KBM-7 (cell line): ENCODE results near the gene MICU1.
"Not testable (repeated sequence)": the region's sequence is repeated elsewhere in the genome, so short reads cannot be mapped to it uniquely, and the experiment has no call there.

Source experiments
- DNase-seq: peaks from one replicate; pipeline ENCODE4 v3.0.0-alpha.2; 2015
- in situ Hi-C: fragments of 300-500 bp; cut with MboI; formaldehyde crosslinking; loops from 2 replicates; pipeline ENCODE4 v1.14.3; 2020; ENCODE audit warnings: low sequenced_read_pairs, low pct_unique_long_range_greater_than_20kb, mixed read lengths

Gene MICU1

DNA sequence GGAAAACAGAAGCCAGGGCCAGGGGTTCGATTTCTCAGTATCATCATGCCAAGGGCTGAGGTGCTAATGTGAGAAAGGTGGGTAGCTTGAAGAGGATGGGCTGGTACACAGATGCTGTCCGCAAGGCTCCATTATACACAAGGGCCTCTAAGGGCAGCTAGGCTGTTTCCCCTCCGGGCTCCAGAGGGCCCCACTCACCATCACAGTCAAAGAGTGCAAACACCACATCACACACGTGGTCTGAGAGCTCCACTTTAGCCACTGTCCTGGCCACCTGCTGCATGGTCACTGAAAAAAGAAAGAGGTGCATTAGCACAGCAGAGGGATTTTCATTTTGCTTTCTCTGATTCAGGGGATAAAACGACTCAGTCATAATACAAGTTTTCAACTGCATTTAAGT lies 250.3 kb downstream of the MICU1 start:
- DNase-seq = no peak
- in situ Hi-C loops = no loop called here

DNA sequence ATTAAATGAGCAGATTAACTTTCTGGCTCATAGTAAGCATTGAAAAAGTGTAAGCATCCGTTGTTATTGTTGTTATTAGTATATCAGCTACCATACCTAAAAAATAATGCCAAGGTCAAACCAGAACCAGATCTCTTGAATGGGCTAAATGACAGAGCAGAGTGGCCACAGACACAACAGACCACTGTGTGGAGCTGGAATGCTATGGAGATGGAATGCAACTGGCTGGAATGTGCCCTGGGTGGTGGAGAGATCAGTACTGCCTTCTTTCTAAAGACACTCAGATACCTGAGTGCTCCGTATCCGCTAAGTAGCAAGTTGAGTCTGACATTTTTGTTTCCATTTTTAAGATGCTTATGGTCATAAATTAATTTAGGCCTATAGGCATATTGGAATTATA lies 250.7 kb downstream of the MICU1 start:
- in situ Hi-C loops = no loop called here
- no peak for DNase-seq

DNA sequence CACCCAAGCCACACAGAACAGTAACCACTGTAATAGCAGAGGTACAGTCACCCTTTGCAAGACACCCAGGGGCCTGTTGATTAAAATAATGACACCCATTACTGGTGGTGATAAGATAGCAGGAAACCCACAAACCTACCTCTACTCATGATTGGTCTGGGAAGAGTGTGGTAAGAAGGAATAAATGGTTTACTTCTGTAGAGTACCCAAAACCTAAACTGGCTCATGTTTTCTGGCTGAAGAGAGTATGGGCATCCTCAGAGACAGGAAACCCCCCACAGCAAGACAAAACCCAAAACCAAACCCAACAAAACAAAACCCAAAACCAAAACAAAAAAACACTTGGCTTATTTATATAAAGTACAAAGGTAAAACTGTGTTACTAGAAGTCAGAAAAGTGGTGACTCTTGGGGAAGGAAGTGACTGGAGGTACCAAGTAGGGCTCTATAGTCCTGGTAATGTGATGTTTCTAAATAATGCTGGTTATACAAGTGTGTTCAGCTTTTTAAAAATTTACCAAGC lies 255.6 kb downstream of the MICU1 start:
- in situ Hi-C loops = loop anchor here (25.0 kb wide), 1 partner anchor 492 kb away; no protein-coding TSS in a partner anchor
- DNase-seq = no peak

DNA sequence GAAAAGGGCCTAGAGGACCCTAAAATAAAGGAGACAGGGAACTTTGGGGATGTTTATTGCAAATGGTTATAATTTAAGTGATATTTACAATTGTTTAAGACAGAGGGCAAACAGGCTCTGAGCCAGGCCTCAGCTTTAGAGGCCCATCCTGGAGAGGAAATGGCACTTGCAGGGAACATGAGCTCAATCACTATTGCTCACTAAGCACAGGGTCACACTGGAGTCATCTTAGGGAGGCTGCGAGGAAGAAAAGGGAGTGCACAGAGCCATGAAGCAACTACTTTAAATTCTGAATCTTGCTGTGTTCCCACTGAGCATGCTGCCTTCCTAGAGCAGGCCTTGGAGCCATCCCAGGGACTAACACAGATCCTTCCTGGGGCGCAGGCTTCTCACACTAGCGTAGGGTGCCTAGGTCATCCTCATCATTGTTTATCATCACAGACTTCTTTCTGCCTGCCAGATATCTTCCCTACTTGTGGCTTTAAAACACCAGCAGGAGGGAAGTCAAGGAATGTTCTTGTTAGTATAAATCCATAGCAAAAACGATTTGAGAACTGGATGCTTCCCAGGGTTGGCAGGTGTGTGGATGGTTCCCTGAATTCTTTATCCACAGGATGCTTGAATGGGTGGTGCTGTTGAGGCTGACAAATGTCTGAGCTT lies 258.4 kb downstream of the MICU1 start:
- in situ Hi-C loops = loop anchor here (25.0 kb wide), 1 partner anchor 495 kb away; no protein-coding TSS in a partner anchor
- no peak for DNase-seq

DNA sequence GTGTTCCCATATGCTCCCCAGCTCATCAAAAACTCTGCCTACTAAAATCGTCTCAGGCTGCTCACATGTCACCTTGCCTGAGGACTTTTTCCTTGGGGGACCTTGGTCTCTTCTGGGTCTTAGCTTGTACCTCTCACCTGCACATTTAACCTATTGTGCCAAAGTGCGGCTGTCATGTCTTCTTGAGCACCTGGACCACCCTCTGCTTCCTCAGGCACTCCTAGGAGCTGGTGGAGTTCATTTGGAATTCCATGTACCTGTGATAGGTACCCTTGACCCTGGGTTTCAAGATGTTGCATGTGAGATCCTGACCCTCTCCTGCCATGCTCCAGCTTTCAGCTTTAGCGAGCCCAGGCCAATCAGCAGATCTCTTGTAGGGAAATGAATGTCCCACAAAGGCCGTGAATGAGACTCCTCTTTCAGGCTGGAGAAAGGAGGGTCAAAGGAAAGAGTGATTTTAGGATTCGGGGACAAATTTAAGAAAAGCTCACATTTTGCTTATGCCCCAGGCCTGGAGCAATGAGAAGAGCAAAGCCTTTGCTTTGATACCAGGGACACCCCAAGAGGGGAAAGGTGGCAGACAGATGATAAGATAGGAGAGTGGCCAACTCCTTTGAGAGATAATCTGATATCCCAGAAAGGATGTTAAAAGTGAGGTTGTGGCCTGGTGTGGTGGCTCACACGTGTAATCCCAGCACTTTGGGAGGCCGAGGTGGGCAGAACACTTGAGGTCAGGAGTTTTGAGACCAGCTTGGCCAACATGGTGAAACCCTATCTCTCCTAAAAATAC lies 260.6 kb downstream of the MICU1 start:
- no peak for DNase-seq
- in situ Hi-C loops = loop anchor here (25.0 kb wide), 1 partner anchor 497 kb away; no protein-coding TSS in a partner anchor

DNA sequence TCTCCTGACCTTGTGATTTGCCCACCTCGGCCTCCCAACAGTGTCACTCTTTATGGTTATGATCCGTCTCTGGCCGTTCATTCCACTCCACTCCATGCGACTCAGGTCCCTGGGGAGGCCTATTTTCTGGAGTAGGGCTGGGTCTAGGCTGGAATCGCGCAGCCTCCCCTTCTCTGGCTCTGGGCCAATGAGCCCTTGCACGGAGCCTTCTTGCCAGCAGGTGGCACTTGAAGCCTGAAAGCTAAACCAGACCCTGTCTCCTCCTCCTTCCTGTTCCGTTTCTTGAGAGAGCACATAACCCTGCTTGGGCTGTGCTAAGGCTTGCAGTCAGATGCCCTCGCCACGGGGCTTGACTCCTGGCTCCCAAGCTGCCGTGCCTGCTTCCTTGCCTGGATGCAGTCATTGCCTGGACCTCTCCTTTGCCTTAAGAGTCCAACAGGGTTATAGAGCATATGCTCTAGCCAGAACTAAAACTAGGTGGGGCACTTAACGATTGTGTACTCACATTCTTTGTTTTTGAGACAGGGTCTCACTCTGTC lies 261.6 kb downstream of the MICU1 start:
- in situ Hi-C loops = loop anchor here (25.0 kb wide), 1 partner anchor 498 kb away; no protein-coding TSS in a partner anchor
- DNase-seq = peak; percentile 95

DNA sequence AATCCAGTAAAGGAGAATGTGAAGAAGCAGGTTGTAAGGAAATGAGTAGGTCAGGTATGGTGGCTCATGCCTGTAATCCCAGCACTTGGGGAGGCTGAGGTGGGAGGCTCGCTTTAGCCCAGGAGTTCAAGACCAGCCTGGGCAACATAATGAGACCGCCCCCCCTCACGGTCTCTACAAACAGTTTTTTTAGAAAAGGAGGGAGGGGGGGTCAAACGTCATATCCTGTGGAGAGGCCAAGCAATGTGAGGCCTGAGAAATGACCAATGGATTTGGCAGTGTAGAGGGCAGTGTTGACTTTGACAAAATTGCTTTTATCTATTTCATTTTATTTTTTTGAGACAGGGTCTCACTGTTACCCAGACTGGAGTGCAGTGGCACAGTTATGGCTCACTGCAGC lies 268.9 kb downstream of the MICU1 start:
- DNase-seq = no peak
- in situ Hi-C loops = loop anchor here (25.0 kb wide), 1 partner anchor 505 kb away; no protein-coding TSS in a partner anchor

DNA sequence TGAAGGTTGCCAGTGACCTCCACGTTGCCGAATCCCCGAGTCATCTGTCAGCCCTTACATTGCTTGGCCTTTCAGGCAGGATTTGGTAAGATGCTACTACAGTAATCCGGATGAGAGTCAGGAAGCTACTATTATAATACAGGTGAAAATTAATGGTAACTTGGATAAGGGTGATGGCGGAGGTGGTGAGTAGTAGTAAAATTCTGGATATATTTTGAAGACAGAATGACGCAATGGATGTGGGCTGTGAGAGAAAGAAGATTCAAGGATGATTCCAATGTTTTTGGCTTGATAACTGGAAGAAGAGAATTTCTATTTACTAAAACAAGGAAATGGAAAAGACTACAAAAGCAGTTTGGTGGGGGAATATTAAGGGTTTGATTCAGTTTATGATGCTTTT lies 269.8 kb downstream of the MICU1 start:
- in situ Hi-C loops = loop anchor here (25.0 kb wide), 1 partner anchor 506 kb away; no protein-coding TSS in a partner anchor
- DNase-seq = no peak

DNA sequence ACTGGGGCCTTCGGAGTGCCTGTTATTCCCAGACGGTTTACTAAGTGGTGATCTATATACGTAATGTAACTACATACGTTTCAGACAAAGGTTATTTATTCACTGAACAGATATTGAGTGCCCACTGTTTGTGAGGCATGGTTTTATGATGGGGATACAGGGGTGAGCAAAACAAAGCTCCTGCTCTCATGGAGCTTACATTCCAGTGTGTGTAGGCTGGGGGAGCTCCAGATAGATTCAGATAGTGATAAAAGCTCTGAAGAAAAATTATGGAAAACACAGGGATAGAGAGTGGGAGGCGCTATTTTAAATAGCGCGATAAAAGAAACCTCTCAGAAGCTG lies 270.7 kb downstream of the MICU1 start:
- DNase-seq = no peak
- in situ Hi-C loops = loop anchor here (25.0 kb wide), 1 partner anchor 507 kb away; no protein-coding TSS in a partner anchor

DNA sequence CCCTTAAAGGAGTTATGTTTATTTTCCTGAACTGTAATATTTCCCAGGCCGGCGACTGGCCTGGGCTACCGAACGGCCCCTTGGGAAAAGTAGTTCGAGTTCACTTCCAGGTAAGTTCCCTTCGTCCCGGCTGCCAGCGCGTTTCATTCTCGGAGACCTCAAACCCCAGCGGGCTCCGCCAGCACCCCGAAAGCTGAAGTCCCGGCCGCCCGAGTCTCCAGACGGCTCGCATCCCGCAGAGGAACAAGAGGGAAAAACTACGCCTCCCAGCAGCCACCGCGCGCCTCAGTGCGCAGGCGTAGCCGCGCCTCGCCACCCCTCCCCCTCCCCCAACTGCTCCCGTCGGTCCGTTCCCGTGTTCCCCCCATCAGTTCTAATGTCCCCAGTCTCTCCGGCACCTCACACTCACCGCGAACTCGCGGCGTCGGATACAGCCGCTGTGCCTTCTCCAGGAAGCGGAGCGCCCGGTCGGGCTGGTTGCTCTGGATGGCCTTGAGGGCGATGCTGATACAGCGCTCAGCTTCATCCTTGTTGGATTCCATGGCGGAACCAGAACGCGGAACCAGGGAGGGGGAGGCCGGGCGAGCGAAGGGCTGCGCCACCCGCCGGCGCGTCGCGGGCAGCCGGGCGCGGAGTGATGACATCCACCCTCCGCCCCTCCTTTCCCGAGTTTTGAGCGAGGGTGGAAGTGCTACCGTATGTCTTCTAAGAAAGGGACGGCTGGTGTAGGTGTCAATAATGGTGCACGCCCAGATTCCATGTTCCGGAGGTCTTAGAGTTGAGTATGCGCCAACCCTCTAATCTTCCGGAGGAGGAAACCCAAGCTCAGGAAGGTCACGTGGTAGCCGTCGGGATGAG lies 271.3 kb downstream of the MICU1 start, which contains the start of gene DNAJB12:
Gene DNAJB12 (minus strand): TSS at position 564 of the 858 bp plus-strand sequence. CDS start 22 bp downstream, at position 542.
- peak; percentile 97 for DNase-seq
- in situ Hi-C loops = loop anchor here (25.0 kb wide), 1 partner anchor 508 kb away; no protein-coding TSS in a partner anchor

DNA sequence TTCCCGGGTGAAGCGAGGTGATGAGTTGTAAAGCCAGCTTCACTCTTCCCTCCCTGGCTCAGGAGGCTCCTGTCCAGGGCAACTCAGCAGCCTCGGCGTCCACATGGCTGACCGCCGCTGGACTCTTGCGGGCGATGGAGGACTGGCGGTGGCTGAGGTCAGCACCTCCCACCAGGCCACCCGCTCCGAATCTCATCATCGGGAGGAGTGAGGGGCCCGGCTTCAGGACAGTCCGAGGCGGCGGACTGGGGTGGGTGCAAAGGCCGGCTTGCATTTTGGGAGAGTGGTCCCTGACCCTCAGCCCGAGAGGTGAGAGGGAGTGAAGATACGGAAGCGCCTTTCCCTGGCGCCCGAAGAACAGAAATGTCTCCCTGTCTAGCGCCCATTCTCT lies 271.9 kb downstream of the MICU1 start:
- in situ Hi-C loops = loop anchor here (25.0 kb wide), 1 partner anchor 508 kb away; no protein-coding TSS in a partner anchor
- DNase-seq = no peak

DNA sequence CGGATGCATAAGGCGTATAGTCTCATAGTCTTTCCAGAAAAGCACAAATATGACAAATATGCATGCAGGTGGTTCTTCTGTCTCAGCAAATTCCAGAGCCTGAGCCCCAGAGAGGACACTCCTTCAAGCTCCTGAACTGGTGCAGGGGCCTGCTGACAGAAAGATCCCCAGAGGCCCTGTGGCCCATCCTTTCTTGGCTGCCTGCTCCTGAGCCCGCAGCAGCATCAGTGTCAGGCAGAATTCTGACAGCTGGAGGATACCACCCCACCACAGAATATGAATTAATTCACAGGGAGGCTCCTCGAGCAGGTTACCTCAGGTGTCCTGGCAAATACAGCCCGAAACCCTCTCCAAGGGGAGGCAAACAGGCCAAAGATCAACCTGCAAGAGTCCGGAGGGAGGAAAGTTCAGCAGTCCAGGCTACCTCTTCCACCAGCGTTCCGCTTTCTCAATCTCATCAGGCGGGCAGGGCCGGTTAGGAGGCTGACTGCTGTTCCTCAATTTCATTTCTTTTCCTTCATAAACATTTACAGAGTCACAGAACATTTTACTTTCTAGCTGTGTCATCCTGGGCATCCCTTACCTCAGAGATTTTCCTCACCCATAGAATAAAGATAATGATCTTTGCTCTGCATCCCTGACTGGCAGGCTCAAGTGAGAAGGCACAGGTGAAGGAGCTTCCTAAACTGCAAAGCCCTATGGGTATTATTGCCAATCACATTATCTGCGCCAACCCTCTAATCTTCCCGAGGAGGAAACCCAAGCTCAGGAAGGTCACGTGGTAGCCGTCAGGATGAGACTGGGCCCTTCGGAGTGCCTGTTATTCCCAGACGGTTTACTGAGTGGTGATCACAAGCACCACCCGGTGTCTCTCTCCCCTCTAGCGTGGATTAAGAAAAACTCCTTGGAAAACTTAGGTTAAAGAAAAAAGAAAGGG lies 272.6 kb downstream of the MICU1 start:
- DNase-seq = peak; percentile 18
- in situ Hi-C loops = loop anchor here (25.0 kb wide), 1 partner anchor 509 kb away; no protein-coding TSS in a partner anchor

DNA sequence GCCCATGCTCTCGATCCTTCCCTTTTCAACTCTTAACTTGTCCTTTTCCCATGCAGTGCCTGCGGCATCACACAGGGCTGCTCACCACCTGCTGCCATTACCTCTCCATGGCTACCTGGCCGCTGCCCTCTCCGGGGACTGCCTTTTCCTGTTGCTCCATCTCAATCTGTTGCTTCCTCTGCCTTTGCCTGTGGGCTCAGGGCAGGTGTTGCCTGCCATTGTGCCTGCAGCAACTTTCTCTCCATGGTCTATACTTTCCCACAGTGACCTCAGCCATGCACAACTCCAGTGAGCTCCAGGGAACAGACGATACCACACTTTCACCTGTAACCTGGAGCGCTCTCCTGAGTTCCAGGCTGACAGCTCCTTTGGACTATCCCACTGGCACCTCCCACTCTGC lies 274.4 kb downstream of the MICU1 start:
- in situ Hi-C loops = loop anchor here (25.0 kb wide), 1 partner anchor 511 kb away; no protein-coding TSS in a partner anchor
- no peak for DNase-seq

DNA sequence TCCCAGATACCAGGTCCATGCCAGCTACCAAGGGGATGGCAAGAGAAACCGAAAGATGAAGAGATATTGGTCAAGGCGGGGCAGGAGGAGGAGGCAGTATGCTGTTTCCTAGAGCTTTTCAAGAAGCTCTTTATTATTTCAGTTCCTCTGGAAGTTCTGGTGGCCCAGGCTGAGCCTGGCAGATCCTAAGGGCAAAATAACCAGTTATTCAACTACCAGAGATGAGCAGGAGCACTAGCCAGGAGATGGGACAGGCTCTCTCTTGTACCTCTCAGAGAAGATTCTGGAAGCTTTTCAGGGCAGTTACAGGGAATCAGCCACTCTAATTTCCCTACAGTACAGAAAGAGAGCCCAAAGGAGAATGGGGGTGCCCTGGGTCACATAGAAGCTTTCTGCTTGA lies 276.4 kb downstream of the MICU1 start:
- DNase-seq = no peak
- in situ Hi-C loops = loop anchor here (25.0 kb wide), 3 partner anchors 212 to 1012 kb away; no protein-coding TSS in a partner anchor

DNA sequence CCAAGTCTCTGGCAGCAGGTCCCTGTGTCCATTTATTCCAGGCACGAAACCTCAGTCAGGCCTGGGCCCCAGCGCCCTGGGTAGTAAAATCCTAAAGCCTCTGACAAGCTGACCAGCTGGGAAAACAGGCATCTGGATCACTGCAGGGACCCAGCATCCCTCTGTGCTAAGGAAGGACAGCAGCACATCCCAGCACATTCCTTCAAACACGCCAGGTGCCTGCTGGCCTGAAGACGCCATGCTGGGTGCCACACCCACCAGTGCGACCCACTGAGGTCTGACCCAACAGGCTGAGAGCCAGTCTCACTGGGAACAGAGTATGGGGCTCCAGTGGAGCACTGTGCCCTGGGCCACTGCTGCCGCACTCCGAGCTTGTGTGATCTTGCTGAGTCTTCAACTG lies 277.6 kb downstream of the MICU1 start:
- no peak for DNase-seq
- in situ Hi-C loops = loop anchor here (25.0 kb wide), 3 partner anchors 211 to 1011 kb away; no protein-coding TSS in a partner anchor

DNA sequence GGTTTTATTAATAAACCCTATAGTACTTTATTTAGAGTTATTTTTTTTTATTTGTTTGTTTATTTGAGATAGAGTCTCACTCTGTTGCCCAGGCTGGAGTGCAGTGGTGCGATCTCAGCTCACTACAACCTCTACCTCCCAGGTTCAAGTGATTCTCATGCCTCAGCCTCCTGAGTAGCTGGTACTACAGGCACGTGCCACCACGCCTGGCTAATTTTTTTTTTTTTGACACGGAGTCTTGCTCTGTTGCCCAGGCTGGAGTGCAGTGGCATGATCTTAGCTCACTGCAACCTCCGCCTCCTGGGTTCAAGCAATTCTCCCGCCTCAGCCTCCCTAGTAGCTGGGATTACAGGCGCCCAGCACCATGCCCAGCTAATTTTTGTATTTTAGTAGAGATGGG lies 279.8 kb downstream of the MICU1 start:
- in situ Hi-C loops = loop anchor here (25.0 kb wide), 3 partner anchors 209 to 1009 kb away; no protein-coding TSS in a partner anchor
- not testable (repeated sequence) for DNase-seq

DNA sequence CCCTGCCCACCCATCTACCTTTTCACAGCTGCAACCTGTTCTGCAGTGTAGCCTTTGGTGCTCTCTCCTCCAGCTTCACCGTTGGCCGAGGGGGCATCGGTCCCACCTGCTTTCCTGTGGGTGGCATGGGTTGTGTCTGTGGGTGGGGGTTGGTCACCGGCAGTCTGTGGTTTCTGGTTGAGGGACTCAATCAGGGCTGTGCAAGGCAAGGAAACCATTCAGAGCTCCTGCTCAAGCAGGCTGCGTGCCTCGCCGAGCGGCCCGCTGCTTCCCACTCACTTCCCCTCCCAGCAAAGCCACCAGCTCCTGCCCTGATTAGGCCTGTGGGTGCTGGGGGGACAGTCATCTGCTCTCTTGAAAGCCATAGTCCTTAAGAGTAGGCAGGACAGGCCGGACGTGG lies 280.9 kb downstream of the MICU1 start:
- in situ Hi-C loops = loop anchor here (25.0 kb wide), 3 partner anchors 208 to 1008 kb away; no protein-coding TSS in a partner anchor
- peak; percentile 72 for DNase-seq
